OCI-LY1 (cell line): ENCODE results near the gene GUSB.

Experiments
- H2AFZ ChIP-seq: fragments of 200-600 bp; sonication (generic), shearing (Covaris generic); 2 replicates; pipeline ENCODE4 v1.6.0; 2014; ENCODE audit warnings: antibody characterized with exemption, mild to moderate bottlenecking, low read length
- H3F3A ChIP-seq: fragments of 200-600 bp; sonication (generic), shearing (Covaris generic); 2 replicates; pipeline ENCODE4 v1.6.0; 2014; ENCODE audit warnings: mild to moderate bottlenecking, antibody characterized with exemption, low read length, moderate library complexity; ENCODE audit not compliant: insufficient read depth
- H3K27ac ChIP-seq: fragments of 200-600 bp; sonication (generic); 2 replicates; pipeline ENCODE4 v1.5.1; 2014; ENCODE audit warnings: low read length, mixed run types, mild to moderate bottlenecking, low read depth; ENCODE audit not compliant: poor library complexity, severe bottlenecking
- H3K27me3 ChIP-seq: fragments of 200-600 bp; sonication (generic); 2 replicates; pipeline ENCODE4 v1.6.0; 2014; ENCODE audit warnings: antibody characterized with exemption, mild to moderate bottlenecking, low read length, moderate library complexity; ENCODE audit not compliant: insufficient read depth
- H3K36me3 ChIP-seq: fragments of 200-600 bp; sonication (generic); 2 replicates; pipeline ENCODE4 v1.6.1; 2014; ENCODE audit warnings: mild to moderate bottlenecking, antibody characterized with exemption, low read length, moderate library complexity, mixed read lengths; ENCODE audit not compliant: insufficient read depth
- H3K4me1 ChIP-seq: fragments of 200-600 bp; sonication (generic); 2 replicates; pipeline ENCODE4 v1.5.1; 2014; ENCODE audit warnings: mild to moderate bottlenecking, low read length, moderate library complexity; ENCODE audit not compliant: insufficient read depth, severe bottlenecking
- H3K4me2 ChIP-seq: fragments of 200-600 bp; sonication (generic), shearing (Covaris generic); 2 replicates; pipeline ENCODE4 v1.6.1; 2014; ENCODE audit warnings: low read length
- H3K4me3 ChIP-seq: fragments of 200-600 bp; sonication (generic); 2 replicates; pipeline ENCODE4 v1.5.1; 2014; ENCODE audit warnings: low read length, low read depth, mild to moderate bottlenecking, mixed read lengths; ENCODE audit not compliant: poor library complexity, severe bottlenecking
- H3K79me2 ChIP-seq: fragments of 200-600 bp; shearing (Covaris generic); 2 replicates; pipeline ENCODE4 v1.6.1; 2016; ENCODE audit warnings: mixed run types, low read length, mixed read lengths; ENCODE audit not compliant: insufficient read depth
- H3K9ac ChIP-seq: fragments of 200-600 bp; sonication (generic), shearing (Covaris generic); 2 replicates; pipeline ENCODE4 v1.6.1; 2014; ENCODE audit warnings: mild to moderate bottlenecking, low read length, mixed read lengths
- H3K9me2 ChIP-seq: fragments of 200-600 bp; sonication (generic), shearing (Covaris generic); 2 replicates; pipeline ENCODE4 v1.6.1; 2014; ENCODE audit warnings: low read depth, mild to moderate bottlenecking, low read length, mixed read lengths
- H3K9me3 ChIP-seq: fragments of 200-600 bp; shearing (Covaris generic); 2 replicates; pipeline ENCODE4 v1.6.1; 2014; ENCODE audit warnings: low read length, mixed read lengths
- H4K20me1 ChIP-seq: fragments of 200-600 bp; sonication (generic), shearing (Covaris generic); 2 replicates; pipeline ENCODE4 v1.6.0; 2016; ENCODE audit warnings: mild to moderate bottlenecking, low read length; ENCODE audit not compliant: insufficient read depth
- EZH2 ChIP-seq: fragments of 200-600 bp; sonication (generic), shearing (Covaris generic); IDR thresholded peaks from 2 replicates; pipeline ENCODE4 v1.8.0; 2017; ENCODE audit warnings: borderline replicate concordance, mixed run types, mild to moderate bottlenecking, antibody characterized with exemption, low read length, moderate library complexity, mixed read lengths
- TF ChIP-seq, protein P1 (sequence below): fragments of 200-600 bp; sonication (generic), shearing (Covaris generic); IDR thresholded peaks from 2 replicates; pipeline ENCODE4 v1.5.1; 2017; ENCODE audit warnings: mild to moderate bottlenecking, antibody characterized with exemption, low read length, moderate library complexity, mixed read lengths

Gene GUSB

GRCh38 chr7:65960351-65961074 lies 21.5 kb downstream of the GUSB start:
- Histone ChIP-seq H3K9ac (no peak overlapping the region), H3K36me3 (peaks cover 93% of the 10 kb centered on the region), H3F3A (no peaks in the 10 kb centered on the region), H3K27me3 (no peaks in the 10 kb centered on the region), H3K79me2 (no peaks in the 10 kb centered on the region), H3K27ac (no peak overlapping the region), H3K9me3 (no peaks in the 10 kb centered on the region), H3K4me2 (no peak overlapping the region), H2AFZ (no peak overlapping the region), H3K9me2 (no peaks in the 10 kb centered on the region), H3K4me1 (no peaks in the 10 kb centered on the region), H3K4me3 (no peak overlapping the region), H4K20me1 (no peaks in the 10 kb centered on the region)
- no peak for TF ChIP-seq EZH2
- TF ChIP-seq, protein P1, sequence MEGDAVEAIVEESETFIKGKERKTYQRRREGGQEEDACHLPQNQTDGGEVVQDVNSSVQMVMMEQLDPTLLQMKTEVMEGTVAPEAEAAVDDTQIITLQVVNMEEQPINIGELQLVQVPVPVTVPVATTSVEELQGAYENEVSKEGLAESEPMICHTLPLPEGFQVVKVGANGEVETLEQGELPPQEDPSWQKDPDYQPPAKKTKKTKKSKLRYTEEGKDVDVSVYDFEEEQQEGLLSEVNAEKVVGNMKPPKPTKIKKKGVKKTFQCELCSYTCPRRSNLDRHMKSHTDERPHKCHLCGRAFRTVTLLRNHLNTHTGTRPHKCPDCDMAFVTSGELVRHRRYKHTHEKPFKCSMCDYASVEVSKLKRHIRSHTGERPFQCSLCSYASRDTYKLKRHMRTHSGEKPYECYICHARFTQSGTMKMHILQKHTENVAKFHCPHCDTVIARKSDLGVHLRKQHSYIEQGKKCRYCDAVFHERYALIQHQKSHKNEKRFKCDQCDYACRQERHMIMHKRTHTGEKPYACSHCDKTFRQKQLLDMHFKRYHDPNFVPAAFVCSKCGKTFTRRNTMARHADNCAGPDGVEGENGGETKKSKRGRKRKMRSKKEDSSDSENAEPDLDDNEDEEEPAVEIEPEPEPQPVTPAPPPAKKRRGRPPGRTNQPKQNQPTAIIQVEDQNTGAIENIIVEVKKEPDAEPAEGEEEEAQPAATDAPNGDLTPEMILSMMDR, result no peak

DNA sequence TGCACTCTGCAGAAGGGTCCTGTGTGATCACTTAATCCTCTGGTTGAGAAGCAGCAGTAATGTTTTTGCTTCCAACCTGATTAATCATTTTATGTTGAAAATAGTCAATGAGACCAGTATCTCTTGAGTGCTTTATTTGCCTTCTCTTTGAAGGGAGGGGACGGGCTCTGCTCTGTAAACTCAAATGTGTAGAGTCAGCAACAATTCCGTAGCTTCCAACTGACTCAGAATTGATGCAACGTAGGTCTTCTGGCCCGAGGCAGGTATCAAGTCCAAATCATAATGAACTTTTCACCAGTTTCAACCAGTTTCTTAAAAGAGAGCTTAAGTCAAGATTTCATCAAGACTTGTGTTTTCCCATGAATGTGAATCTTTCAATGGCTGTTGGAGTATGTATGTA lies 26.3 kb downstream of the GUSB start:
- no peak overlapping the region for H3K27ac ChIP-seq
- H4K20me1 ChIP-seq, result no peaks in the 10 kb centered on the region
- H3K9ac ChIP-seq, result no peak overlapping the region
- H3K27me3 ChIP-seq, result no peaks in the 10 kb centered on the region
- H3K4me2 ChIP-seq, result no peak overlapping the region
- no peaks in the 10 kb centered on the region for H3K9me2 ChIP-seq
- TF ChIP-seq, protein P1, result no peak
- peaks cover 69% of the 10 kb centered on the region for H3K36me3 ChIP-seq
- H3K4me3 ChIP-seq, result no peak overlapping the region
- no peaks in the 10 kb centered on the region for H3K4me1 ChIP-seq
- no peaks in the 10 kb centered on the region for H3K9me3 ChIP-seq
- no peaks in the 10 kb centered on the region for H3K79me2 ChIP-seq
- no peaks in the 10 kb centered on the region for H3F3A ChIP-seq
- H2AFZ ChIP-seq, result no peak overlapping the region

DNA sequence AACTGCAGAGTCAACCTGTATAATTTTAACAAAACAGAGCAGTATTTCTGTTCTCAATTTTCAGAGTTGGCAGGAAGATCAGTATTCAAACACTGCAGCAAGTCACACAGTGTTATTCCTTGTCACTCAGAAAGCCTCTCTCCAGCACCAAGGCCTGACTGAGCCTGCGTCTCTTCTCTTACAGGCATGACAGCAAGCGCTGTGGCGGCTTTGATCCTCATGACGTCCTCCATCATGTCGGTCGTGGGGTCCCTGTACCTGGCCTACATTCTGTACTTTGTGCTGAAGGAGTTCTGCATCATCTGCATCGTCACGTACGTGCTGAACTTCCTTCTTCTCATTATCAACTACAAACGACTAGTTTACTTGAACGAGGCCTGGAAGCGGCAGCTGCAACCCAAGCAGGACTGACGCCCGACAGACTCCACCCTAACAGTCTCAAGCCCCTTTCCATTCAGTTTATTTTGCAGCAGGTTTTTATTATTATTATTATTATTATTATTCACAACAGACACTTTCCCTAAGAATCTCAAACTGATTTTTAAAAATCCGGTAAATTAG lies 28.0 kb downstream of the GUSB start:
- Histone ChIP-seq H3K4me3 (no peak overlapping the region), H3K27ac (no peak overlapping the region), H3K4me1 (no peaks in the 10 kb centered on the region), H3K36me3 (peaks cover 57% of the 10 kb centered on the region), H3K9me2 (no peaks in the 10 kb centered on the region), H3K4me2 (no peak overlapping the region), H3K27me3 (no peaks in the 10 kb centered on the region), H3K9ac (no peak overlapping the region), H3F3A (no peaks in the 10 kb centered on the region), H3K79me2 (no peaks in the 10 kb centered on the region), H2AFZ (no peak overlapping the region), H4K20me1 (no peaks in the 10 kb centered on the region), H3K9me3 (no peaks in the 10 kb centered on the region)
- no peak for TF ChIP-seq EZH2
